Cardiac muscle cell (in vitro differentiated cells and primary cell): ENCODE measurements around the gene OR2A5. TPM values are rescaled to one million over a fixed set of nuclear protein-coding genes. Genes with fewer than 3 reads are reported as not detected.
A peak's percentile ranks its signal among the peaks of the same experiment; 100 is the strongest.

ENCODE experiments used
- DNase-seq, 2 donors: peaks; one replicate each; pipeline versions ENCODE4 v3.0.0 to v3.0.0-alpha.2; 2010 to 2017; ENCODE audit warnings: low read depth in 1 of 2, low spot score in 1 of 2
- H3K27ac ChIP-seq: fragments of 200-600 bp; sonication (generic); 2 replicates; pipeline ENCODE4 v1.5.1; 2016
- H3K27me3 ChIP-seq: fragments of 200-600 bp; sonication (generic); 2 replicates; pipeline ENCODE4 v1.6.0; 2016; ENCODE audit warnings: control low read depth
- H3K36me3 ChIP-seq: fragments of 200-600 bp; sonication (generic); 2 replicates; pipeline ENCODE4 v1.5.1; 2016; ENCODE audit warnings: control low read depth
- H3K4me1 ChIP-seq: fragments of 200-600 bp; sonication (generic); 2 replicates; pipeline ENCODE4 v1.8.1; 2017; ENCODE audit warnings: low read depth, mild to moderate bottlenecking, mixed run types
- H3K4me3 ChIP-seq: fragments of 200-600 bp; sonication (generic); 2 replicates; pipeline ENCODE4 v1.5.1; 2016; ENCODE audit warnings: mild to moderate bottlenecking
- H3K9me3 ChIP-seq: fragments of 200-600 bp; sonication (generic); 2 replicates; pipeline ENCODE4 v1.5.1; 2017; ENCODE audit warnings: low read depth, mild to moderate bottlenecking, control low read depth
- polyA plus RNA-seq: library from polyadenylated mRNA; unstranded; fragments of >200 nt; fragmentation: Nextera tagmentation; extraction: Ambion mirVana; gene quantifications from 2 replicates; pipeline ENCODE4 v1.2.1, GENCODE V29; 2016
- total RNA-seq: library from RNA; depleted of rRNA; stranded (reverse); fragments of >200 nt; gene quantifications from 2 replicates; pipeline ENCODE4 v1.2.3, GENCODE V29; 2016
- TF ChIP-seq, protein P1 (sequence below): IDR thresholded peaks from 2 replicates; pipeline ENCODE4 v1.5.1; 2012; ENCODE audit warnings: low read depth, mild to moderate bottlenecking, low read length

The OR2A5 gene
- total and polyA plus RNA-seq, 2 experiments from 2014 or later = not detected

DNA sequence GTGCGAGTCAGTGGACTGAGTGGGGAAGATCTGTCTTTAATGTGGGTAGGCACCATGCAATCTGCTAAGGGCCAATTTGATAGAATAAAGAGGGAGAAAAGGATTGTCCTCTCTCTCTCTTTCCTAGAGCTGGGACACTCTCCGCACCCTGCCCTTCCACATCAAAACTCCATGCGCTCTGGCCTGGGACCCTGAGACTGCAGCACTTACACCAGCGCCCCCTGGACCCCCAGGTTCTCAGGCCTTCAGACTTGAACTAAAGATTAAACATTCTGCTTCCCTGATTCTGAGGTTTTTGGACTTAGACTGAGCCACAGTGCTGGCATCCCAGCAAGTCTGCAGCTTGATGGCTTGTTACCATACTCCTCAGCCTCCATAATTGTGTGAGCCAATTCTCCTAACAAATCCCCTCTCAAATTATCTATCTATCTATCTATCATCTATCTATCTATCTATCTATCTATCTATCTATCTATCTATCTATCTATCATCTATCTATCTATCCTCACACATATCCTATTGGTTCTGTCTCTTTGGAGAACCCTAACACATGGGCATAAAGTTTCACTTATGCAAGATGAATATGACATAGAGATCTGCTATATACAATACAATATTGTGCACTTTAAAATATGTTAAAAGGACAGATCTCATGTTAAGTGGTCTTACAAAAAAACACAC, 22.4 kb upstream of the OR2A5 start:
- Histone ChIP-seq H3K27ac (no peak overlapping the region), H3K4me1 (no peaks in the 10 kb centered on the region), H3K27me3 (peaks cover 3% of the 10 kb centered on the region), H3K4me3 (no peak overlapping the region), H3K9me3 (no peaks in the 10 kb centered on the region), H3K36me3 (no peaks in the 10 kb centered on the region)
- TF ChIP-seq, protein P1, sequence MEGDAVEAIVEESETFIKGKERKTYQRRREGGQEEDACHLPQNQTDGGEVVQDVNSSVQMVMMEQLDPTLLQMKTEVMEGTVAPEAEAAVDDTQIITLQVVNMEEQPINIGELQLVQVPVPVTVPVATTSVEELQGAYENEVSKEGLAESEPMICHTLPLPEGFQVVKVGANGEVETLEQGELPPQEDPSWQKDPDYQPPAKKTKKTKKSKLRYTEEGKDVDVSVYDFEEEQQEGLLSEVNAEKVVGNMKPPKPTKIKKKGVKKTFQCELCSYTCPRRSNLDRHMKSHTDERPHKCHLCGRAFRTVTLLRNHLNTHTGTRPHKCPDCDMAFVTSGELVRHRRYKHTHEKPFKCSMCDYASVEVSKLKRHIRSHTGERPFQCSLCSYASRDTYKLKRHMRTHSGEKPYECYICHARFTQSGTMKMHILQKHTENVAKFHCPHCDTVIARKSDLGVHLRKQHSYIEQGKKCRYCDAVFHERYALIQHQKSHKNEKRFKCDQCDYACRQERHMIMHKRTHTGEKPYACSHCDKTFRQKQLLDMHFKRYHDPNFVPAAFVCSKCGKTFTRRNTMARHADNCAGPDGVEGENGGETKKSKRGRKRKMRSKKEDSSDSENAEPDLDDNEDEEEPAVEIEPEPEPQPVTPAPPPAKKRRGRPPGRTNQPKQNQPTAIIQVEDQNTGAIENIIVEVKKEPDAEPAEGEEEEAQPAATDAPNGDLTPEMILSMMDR = no peak
- no peak for DNase-seq

DNA sequence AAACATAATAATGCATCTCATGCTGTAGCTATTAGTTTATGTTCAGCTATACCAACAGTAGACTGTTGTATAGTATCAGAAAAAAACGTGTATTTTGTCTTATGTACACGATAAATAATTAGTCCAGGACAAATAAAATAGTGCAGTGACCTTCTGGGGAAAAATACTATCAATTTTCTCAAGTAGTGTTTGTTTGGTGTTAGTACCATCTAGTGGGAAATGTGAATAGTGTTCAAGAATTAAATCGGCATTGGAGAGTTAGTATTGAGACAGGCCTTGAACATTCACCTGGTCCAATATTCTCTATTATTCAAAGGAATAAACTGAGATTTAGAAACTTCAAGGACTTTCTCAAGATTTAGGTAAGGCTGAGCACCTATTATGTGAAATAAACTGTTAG, 21.7 kb upstream of the OR2A5 start:
- H3K4me3 ChIP-seq = no peak overlapping the region
- no peak overlapping the region for H3K27ac ChIP-seq
- no peaks in the 10 kb centered on the region for H3K9me3 ChIP-seq
- H3K4me1 ChIP-seq = no peaks in the 10 kb centered on the region
- DNase-seq = peak; percentile 31 to 73
- TF ChIP-seq, protein P1 = peak; percentile 57
- peaks cover 3% of the 10 kb centered on the region for H3K27me3 ChIP-seq
- no peaks in the 10 kb centered on the region for H3K36me3 ChIP-seq

DNA sequence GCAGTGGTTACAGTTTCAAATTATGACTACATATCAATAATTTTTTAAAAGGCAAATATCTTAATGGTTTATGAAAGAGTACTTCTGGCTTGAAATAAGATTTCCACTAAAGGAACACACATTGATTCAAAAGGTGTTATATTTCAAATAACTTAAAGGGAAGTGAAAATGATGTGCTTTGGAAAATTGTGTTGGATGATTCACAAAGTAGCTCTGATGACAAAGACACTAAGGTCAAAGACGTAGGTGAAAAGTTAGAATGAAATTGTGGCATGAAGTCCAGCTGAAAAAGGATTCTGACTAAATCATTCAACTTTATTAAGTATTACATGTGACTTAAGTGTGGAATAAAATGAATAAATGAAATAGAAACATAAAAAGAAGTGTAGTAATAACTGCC, 20.8 kb upstream of the OR2A5 start:
- TF ChIP-seq, protein P1 = no peak
- DNase-seq = no peak
- Histone ChIP-seq H3K27me3 (peaks cover 3% of the 10 kb centered on the region), H3K4me1 (no peaks in the 10 kb centered on the region), H3K27ac (no peak overlapping the region), H3K36me3 (no peaks in the 10 kb centered on the region), H3K4me3 (no peak overlapping the region), H3K9me3 (no peaks in the 10 kb centered on the region)

DNA sequence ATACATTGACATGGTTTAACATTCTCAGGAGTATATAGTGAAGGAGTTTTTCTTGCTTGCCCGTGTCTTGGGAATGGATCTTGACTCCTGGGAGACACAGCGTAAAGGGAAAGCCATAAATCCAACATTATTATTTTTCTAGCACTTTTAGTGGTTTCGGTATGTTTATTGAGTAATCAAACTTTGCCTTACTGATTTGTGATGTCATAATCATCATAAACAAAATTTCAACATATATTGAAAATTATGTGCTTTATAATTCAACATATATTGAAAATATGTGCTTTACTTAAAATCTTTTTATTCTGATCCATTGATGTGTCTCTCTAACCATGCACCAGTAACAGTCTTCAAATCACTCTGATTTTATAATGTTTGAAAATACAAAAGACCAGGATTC, 20.2 kb upstream of the OR2A5 start:
- Histone ChIP-seq H3K27ac (no peak overlapping the region), H3K9me3 (no peaks in the 10 kb centered on the region), H3K36me3 (no peaks in the 10 kb centered on the region), H3K4me3 (no peak overlapping the region), H3K27me3 (peaks cover 3% of the 10 kb centered on the region), H3K4me1 (no peaks in the 10 kb centered on the region)
- DNase-seq = no peak
- TF ChIP-seq, protein P1 = no peak

DNA sequence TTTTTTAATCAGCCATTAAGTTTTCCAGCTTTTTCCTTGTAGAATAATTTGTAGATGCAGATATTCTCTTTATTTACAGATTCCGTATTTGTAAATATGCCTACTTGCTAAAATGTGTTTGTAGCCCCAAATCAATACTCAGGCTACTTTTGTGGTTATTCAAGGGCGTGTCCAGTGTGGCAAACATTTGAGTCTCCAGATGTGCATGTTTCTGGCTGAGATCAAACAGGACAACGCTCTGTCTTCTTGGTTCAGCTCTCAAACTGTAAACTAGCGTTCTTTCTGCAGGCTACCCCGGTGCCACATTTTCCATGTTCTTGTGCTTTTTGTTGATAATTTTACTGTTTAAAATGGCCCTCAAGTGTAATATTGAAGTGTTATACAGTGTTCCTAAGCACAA, 16.2 kb upstream of the OR2A5 start:
- TF ChIP-seq, protein P1 = no peak
- H3K9me3 ChIP-seq = no peaks in the 10 kb centered on the region
- H3K36me3 ChIP-seq = no peaks in the 10 kb centered on the region
- H3K4me1 ChIP-seq = no peaks in the 10 kb centered on the region
- no peak overlapping the region for H3K27ac ChIP-seq
- no peaks in the 10 kb centered on the region for H3K27me3 ChIP-seq
- H3K4me3 ChIP-seq = no peak overlapping the region
- DNase-seq = no peak
